Measurements from ENCODE around the gene GHDC. TPM values are rescaled to one million over a fixed set of nuclear protein-coding genes. Genes with fewer than 3 reads are reported as not detected.
"Not testable (repeated sequence)": the region's sequence is repeated elsewhere in the genome, so short reads cannot be mapped to it uniquely, and the experiment has no call there.

Gene GHDC
- total RNA-seq, 1 donor from 2014 or later: 22.8 TPM

GRCh38 chr17:42153919-42154742 is 40.2 kb downstream of the GHDC start:
- peak; percentile 27 to 77 for DNase-seq (ENCODE audit: low read depth in 2 of 2)

- DNase-seq (ENCODE audit: low read depth in 2 of 2): no peak
Observed at GRCh38 chr17:42146911-42147607, 47.2 kb downstream of the GHDC start.

GRCh38 chr17:42143138-42143537 is 51.2 kb downstream of the GHDC start:
- not testable (repeated sequence) for DNase-seq (ENCODE audit: low read depth in 2 of 2)

GRCh38 chr17:42142371-42142896 is 51.9 kb downstream of the GHDC start:
- no peak for DNase-seq (ENCODE audit: low read depth in 2 of 2)

DNA sequence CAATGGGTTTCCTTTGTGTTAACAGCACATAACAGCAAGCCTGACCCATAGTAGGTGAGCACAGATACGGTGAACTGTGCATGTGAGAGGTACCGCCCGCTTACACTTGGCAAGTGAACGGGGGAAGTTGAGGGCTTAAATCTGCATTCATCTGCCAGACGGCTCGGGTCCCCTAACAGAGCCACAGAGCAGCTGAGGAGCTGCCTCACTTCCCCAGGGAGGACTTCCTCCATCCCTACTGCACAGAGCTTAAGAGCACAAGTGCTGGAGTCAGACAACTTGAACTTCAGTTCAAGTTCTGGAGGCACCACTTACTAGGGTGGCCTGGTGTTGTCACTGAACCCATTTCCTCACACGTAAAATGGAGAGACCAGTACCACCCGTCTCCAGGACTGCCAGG is 52.9 kb downstream of the GHDC start:
- no peak for DNase-seq (ENCODE audit: low read depth in 2 of 2)

DNA sequence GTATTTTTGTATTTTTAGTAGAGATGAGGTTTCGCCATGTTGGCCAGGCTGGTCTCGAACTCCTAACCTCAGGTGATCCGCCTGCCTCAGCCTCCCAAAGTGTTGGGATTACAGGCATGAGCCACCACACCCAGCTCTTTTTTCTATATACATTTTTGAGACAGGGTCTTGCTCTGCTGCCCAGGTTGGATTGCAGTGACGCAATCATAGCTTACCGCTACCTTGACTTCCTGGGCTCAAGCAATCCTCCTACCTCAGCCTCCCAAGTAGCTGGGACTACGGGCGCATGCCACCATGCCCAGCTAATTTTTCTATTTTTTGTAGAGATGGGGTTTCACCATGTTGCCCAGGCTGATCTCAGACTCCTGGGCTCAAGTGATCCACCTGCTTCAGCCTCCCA is 53.6 kb downstream of the GHDC start:
- DNase-seq (ENCODE audit: low read depth in 2 of 2): not testable (repeated sequence)

Other genes starting within 250 kb of the GHDC start
- 38.8 and 45.6 TPM in 2 replicates for gene CNP, start 227.7 kb downstream of the GHDC start, total RNA-seq
- gene DNAJC7, start 177.1 kb downstream of the GHDC start, total RNA-seq: 56.0 and 60.1 TPM in 2 replicates
- gene NKIRAS2, start 174.4 kb downstream of the GHDC start, total RNA-seq: 30.1 and 38.1 TPM in 2 replicates
- 0.20 and 0.22 TPM in 2 replicates for gene C17orf113, start 143.9 kb downstream of the GHDC start, total RNA-seq
- not detected in 2 replicates for gene ZNF385C, start 96.0 kb downstream of the GHDC start, total RNA-seq
- gene DHX58, start 81.8 kb downstream of the GHDC start, total RNA-seq: 2.0 and 3.3 TPM in 2 replicates
- gene KAT2A, start 73.1 kb downstream of the GHDC start, total RNA-seq: 3.3 and 6.7 TPM in 2 replicates
- gene HSPB9, start 71.7 kb downstream of the GHDC start, total RNA-seq: not detected in 2 replicates
- 71.7 and 72.8 TPM in 2 replicates for gene RAB5C, start 39.5 kb downstream of the GHDC start, total RNA-seq
- gene KCNH4, start 13.4 kb downstream of the GHDC start, total RNA-seq: under 0.01 TPM in 2 replicates
- gene HCRT, start 9.0 kb downstream of the GHDC start, total RNA-seq: not detected in 2 replicates
- gene STAT5B, start 81.9 kb upstream of the GHDC start, total RNA-seq: 22.2 and 29.8 TPM in 2 replicates
- gene STAT5A, start 94.0 kb upstream of the GHDC start, total RNA-seq: 33.1 and 44.2 TPM in 2 replicates
- 61.5 and 80.0 TPM in 2 replicates for gene STAT3, start 193.9 kb upstream of the GHDC start, total RNA-seq
- gene CAVIN1, start 228.8 kb upstream of the GHDC start, total RNA-seq: 342 and 371 TPM in 2 replicates

All from lung microvascular endothelial cell (primary cell).